ENCODE results near the gene MRPL49. TPM values are rescaled to one million over a fixed set of nuclear protein-coding genes. Genes with fewer than 3 reads are reported as not detected.

MRPL49 gene
- total and polyA plus RNA-seq, 2 of the 13 experiments (the other 11 are each of a cell fraction or from before 2014, with no cell fraction given), result 39.2 to 53.3 TPM

DNA sequence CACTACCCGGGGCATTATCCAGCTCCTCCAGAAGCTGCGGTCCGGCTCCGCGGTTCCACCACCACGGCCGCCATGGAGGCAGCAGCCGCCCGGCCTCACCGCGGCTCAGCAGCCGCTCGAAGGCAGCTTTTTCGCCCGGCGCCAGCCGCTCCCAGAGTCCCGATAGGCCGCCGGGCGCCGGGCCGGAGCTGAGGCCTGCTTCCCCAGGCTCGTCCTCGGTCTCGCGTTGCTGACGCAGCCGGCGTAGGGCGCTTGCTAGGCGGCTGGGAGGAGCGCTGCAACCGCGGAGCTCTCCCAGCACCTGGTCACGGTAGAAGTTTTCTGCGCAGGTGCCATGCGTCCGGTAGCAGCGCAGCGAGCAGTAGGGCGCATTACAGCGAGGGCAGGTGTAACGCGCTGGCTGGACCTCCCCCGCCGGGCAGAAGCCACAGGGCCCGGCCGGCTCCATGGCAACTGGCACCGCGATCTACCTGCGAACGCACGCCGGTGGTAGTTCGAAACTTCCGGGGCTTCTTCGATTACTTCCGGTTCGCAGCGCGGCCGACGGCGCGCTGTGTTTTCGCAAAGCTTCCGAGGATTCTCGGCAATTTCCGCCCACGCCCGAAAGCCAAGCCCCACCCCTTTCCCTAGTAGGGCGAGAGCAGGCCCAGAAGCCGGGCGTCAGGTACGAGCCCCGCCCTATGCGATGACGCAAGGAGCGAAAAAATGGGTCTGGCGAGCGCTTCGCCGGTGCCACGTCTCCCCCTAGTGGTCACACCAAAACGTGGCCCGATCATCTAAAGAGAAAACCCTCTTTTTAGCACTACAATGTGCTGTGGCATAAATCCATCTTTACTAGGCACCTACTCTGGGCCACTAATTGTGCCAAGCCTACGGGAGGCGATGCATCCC lies 4.7 kb upstream of the MRPL49 start, which contains the start of gene ZNHIT2 (continued):
- TF ChIP-seq, protein P1, sequence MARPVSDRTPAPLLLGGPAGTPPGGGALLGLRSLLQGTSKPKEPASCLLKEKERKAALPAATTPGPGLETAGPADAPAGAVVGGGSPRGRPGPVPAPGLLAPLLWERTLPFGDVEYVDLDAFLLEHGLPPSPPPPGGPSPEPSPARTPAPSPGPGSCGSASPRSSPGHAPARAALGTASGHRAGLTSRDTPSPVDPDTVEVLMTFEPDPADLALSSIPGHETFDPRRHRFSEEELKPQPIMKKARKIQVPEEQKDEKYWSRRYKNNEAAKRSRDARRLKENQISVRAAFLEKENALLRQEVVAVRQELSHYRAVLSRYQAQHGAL (CRISPR knock-in tag; IDR thresholded peaks at IDR 0.05; ENCODE audit: not compliant biosample characterization), result no peak
- TF ChIP-seq ZNF138 (CRISPR knock-in tag; IDR thresholded peaks at IDR 0.05; ENCODE audit: low read depth) (0 out of 2 replicates have a peak, but pooled peaks have one; percentile 81), ZNF790 (CRISPR knock-in tag; IDR thresholded peaks at IDR 0.05; ENCODE audit: borderline replicate concordance) (peak; percentile 81; the same call in 1 of the 2 replicates), ZNF331 (CRISPR knock-in tag; IDR thresholded peaks at IDR 0.05) (no peak; the same call in 1 of the 2 replicates), ZNF383 (CRISPR knock-in tag; IDR thresholded peaks at IDR 0.05; ENCODE audit: borderline replicate concordance) (0 out of 2 replicates have a peak, but pooled peaks have one; percentile 58)
- TF ChIP-seq, protein P2, sequence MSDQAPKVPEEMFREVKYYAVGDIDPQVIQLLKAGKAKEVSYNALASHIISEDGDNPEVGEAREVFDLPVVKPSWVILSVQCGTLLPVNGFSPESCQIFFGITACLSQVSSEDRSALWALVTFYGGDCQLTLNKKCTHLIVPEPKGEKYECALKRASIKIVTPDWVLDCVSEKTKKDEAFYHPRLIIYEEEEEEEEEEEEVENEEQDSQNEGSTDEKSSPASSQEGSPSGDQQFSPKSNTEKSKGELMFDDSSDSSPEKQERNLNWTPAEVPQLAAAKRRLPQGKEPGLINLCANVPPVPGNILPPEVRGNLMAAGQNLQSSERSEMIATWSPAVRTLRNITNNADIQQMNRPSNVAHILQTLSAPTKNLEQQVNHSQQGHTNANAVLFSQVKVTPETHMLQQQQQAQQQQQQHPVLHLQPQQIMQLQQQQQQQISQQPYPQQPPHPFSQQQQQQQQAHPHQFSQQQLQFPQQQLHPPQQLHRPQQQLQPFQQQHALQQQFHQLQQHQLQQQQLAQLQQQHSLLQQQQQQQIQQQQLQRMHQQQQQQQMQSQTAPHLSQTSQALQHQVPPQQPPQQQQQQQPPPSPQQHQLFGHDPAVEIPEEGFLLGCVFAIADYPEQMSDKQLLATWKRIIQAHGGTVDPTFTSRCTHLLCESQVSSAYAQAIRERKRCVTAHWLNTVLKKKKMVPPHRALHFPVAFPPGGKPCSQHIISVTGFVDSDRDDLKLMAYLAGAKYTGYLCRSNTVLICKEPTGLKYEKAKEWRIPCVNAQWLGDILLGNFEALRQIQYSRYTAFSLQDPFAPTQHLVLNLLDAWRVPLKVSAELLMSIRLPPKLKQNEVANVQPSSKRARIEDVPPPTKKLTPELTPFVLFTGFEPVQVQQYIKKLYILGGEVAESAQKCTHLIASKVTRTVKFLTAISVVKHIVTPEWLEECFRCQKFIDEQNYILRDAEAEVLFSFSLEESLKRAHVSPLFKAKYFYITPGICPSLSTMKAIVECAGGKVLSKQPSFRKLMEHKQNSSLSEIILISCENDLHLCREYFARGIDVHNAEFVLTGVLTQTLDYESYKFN (CRISPR knock-in tag; conservative IDR thresholded peaks at IDR 0.05), result peak; percentile 56
- TF ChIP-seq, protein P3, sequence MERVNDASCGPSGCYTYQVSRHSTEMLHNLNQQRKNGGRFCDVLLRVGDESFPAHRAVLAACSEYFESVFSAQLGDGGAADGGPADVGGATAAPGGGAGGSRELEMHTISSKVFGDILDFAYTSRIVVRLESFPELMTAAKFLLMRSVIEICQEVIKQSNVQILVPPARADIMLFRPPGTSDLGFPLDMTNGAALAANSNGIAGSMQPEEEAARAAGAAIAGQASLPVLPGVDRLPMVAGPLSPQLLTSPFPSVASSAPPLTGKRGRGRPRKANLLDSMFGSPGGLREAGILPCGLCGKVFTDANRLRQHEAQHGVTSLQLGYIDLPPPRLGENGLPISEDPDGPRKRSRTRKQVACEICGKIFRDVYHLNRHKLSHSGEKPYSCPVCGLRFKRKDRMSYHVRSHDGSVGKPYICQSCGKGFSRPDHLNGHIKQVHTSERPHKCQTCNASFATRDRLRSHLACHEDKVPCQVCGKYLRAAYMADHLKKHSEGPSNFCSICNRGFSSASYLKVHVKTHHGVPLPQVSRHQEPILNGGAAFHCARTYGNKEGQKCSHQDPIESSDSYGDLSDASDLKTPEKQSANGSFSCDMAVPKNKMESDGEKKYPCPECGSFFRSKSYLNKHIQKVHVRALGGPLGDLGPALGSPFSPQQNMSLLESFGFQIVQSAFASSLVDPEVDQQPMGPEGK (CRISPR knock-in tag; IDR thresholded peaks at IDR 0.05), result peak; percentile 72
- TF ChIP-seq, protein P4, sequence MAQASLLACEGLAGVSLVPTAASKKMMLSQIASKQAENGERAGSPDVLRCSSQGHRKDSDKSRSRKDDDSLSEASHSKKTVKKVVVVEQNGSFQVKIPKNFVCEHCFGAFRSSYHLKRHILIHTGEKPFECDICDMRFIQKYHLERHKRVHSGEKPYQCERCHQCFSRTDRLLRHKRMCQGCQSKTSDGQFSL (CRISPR knock-in tag; IDR thresholded peaks at IDR 0.05), result no peak
- TF ChIP-seq, protein P5, sequence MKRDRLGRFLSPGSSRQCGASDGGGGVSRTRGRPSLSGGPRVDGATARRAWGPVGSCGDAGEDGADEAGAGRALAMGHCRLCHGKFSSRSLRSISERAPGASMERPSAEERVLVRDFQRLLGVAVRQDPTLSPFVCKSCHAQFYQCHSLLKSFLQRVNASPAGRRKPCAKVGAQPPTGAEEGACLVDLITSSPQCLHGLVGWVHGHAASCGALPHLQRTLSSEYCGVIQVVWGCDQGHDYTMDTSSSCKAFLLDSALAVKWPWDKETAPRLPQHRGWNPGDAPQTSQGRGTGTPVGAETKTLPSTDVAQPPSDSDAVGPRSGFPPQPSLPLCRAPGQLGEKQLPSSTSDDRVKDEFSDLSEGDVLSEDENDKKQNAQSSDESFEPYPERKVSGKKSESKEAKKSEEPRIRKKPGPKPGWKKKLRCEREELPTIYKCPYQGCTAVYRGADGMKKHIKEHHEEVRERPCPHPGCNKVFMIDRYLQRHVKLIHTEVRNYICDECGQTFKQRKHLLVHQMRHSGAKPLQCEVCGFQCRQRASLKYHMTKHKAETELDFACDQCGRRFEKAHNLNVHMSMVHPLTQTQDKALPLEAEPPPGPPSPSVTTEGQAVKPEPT (CRISPR knock-in tag; IDR thresholded peaks at IDR 0.05; ENCODE audit: low read depth), result no peak
- TF ChIP-seq, protein P6, sequence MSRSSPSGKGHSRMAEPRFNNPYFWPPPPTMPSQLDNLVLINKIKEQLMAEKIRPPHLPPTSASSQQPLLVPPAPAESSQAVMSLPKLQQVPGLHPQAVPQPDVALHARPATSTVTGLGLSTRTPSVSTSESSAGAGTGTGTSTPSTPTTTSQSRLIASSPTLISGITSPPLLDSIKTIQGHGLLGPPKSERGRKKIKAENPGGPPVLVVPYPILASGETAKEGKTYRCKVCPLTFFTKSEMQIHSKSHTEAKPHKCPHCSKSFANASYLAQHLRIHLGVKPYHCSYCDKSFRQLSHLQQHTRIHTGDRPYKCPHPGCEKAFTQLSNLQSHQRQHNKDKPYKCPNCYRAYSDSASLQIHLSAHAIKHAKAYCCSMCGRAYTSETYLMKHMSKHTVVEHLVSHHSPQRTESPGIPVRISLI (CRISPR knock-in tag; IDR thresholded peaks at IDR 0.05; ENCODE audit: borderline replicate concordance), result peak; percentile 73; the same call in 1 of the 2 replicates
- TF ChIP-seq, protein P7, sequence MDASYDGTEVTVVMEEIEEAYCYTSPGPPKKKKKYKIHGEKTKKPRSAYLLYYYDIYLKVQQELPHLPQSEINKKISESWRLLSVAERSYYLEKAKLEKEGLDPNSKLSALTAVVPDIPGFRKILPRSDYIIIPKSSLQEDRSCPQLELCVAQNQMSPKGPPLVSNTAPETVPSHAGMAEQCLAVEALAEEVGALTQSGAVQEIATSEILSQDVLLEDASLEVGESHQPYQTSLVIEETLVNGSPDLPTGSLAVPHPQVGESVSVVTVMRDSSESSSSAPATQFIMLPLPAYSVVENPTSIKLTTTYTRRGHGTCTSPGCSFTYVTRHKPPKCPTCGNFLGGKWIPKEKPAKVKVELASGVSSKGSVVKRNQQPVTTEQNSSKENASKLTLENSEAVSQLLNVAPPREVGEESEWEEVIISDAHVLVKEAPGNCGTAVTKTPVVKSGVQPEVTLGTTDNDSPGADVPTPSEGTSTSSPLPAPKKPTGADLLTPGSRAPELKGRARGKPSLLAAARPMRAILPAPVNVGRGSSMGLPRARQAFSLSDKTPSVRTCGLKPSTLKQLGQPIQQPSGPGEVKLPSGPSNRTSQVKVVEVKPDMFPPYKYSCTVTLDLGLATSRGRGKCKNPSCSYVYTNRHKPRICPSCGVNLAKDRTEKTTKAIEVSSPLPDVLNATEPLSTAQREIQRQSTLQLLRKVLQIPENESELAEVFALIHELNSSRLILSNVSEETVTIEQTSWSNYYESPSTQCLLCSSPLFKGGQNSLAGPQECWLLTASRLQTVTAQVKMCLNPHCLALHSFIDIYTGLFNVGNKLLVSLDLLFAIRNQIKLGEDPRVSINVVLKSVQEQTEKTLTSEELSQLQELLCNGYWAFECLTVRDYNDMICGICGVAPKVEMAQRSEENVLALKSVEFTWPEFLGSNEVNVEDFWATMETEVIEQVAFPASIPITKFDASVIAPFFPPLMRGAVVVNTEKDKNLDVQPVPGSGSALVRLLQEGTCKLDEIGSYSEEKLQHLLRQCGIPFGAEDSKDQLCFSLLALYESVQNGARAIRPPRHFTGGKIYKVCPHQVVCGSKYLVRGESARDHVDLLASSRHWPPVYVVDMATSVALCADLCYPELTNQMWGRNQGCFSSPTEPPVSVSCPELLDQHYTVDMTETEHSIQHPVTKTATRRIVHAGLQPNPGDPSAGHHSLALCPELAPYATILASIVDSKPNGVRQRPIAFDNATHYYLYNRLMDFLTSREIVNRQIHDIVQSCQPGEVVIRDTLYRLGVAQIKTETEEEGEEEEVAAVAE (CRISPR knock-in tag; IDR thresholded peaks at IDR 0.05; ENCODE audit: borderline replicate concordance), result peak; percentile 51; the same call in 1 of the 2 replicates

Measured in HepG2 (cell line).